GM10266 (cell line): ENCODE measurements around the gene L3MBTL1.

Experiments used
- DNase-seq: peaks from one replicate; pipeline ENCODE4 v3.0.0; 2012; ENCODE audit errors: extremely low spot score
- TF ChIP-seq, protein P1 (sequence below): IDR thresholded peaks from 2 replicates; pipeline ENCODE4 v1.5.1; 2012; ENCODE audit warnings: mild to moderate bottlenecking, low read depth; ENCODE audit not compliant: control insufficient read depth, insufficient read depth; ENCODE audit errors: missing control alignments

L3MBTL1 gene

GRCh38 chr20:43563429-43563828, 55.9 kb downstream of the L3MBTL1 start:
- DNase-seq = no peak
- TF ChIP-seq, protein P1, sequence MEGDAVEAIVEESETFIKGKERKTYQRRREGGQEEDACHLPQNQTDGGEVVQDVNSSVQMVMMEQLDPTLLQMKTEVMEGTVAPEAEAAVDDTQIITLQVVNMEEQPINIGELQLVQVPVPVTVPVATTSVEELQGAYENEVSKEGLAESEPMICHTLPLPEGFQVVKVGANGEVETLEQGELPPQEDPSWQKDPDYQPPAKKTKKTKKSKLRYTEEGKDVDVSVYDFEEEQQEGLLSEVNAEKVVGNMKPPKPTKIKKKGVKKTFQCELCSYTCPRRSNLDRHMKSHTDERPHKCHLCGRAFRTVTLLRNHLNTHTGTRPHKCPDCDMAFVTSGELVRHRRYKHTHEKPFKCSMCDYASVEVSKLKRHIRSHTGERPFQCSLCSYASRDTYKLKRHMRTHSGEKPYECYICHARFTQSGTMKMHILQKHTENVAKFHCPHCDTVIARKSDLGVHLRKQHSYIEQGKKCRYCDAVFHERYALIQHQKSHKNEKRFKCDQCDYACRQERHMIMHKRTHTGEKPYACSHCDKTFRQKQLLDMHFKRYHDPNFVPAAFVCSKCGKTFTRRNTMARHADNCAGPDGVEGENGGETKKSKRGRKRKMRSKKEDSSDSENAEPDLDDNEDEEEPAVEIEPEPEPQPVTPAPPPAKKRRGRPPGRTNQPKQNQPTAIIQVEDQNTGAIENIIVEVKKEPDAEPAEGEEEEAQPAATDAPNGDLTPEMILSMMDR = peak; percentile 9

DNA sequence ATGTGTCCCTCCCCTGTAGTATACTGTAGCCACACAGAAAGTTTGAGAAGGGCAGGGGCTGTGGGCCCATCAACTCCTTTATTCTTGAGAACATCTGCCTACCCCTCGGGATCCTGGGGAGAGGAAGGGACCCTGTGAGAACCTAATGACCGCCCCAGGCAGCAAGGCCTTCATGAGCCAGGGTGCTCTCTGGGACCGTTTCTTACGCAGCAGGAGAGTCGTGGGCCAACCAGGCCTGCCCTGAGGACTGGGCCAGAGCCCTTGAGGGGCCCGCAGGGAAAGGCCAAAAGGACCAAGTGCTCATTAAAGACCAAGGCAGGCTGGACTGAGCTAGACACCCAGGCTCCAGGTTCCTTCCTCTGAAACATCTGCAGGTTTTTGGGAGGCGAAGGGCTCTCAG, 56.5 kb downstream of the L3MBTL1 start:
- DNase-seq = no peak
- TF ChIP-seq, protein P1 = no peak

DNA sequence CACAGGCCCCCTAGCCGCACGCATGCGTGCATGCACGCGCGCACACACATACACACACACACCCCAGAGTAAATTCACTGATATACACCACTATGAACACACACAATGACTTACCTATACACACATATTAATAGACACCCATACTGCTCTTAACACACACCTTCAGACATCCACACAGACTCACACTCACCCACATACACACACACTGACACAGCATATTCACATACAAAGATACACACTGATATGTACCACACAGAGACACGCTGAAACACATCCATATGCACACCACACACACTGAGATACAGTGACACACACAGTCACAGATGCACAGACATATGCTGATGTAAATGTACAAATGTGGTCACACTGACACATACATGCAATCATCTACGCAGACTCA, 57.0 kb downstream of the L3MBTL1 start:
- DNase-seq = no peak

DNA sequence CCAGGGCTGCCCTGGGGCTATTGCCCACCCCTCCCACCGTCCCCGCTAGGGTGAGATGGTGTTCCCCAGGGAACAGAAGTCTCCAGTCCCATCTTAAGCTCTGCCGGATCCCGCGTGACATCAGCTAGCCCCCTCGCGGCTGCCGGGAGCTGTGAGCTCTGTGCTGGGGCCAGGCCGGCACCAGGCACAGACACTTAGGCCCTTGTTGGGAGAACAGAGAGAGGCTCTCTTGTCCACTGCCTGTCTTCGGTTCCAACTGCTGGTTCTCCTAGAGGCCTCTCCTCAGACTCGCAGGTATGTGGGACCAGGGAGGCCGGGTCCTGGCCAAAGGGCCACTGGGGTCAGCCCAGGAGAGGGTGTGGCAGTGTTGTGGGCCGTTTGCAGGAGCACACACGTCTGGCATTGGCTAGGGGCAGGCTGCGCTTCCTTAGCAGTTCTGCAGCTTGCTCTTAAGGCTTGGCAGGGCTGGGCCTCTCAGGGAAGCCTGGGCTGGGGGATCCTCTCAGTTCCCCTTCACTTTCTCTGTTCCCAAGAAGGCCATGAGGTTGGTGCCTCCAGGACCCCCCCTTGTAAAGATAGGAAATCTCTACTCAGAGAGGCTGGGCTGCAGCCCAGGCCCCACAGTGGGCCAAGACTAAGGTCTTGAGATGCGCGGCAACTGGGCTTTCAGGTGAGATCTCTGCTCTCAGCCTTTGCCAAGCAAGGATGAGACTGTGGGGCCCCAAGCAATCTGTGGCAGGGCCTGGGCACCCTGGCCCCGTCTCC, 57.7 kb downstream of the L3MBTL1 start:
- TF ChIP-seq, protein P1 = no peak
- no peak for DNase-seq

More for the DNA sequence above, 57.0 kb downstream of the L3MBTL1 start:
- TF ChIP-seq, protein P1 = no peak

DNA sequence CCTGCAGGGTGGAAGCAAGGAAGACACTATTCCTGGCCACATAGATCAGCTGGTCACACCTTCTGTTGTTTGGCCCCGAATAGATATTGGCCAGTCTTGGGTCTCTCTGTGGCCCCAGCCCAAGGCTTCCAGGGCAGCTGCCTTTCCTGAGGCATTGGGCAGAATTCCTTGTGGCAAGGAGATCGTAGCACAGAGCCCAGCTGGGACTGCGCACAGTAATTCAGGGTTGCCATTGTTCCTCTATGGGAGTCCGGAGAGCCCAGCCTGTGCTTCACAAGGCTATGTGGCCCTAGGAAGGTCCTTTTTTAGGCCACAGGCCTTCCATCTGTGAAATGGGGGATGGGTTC, 58.2 kb downstream of the L3MBTL1 start:
- TF ChIP-seq, protein P1 = no peak
- no peak for DNase-seq

DNA sequence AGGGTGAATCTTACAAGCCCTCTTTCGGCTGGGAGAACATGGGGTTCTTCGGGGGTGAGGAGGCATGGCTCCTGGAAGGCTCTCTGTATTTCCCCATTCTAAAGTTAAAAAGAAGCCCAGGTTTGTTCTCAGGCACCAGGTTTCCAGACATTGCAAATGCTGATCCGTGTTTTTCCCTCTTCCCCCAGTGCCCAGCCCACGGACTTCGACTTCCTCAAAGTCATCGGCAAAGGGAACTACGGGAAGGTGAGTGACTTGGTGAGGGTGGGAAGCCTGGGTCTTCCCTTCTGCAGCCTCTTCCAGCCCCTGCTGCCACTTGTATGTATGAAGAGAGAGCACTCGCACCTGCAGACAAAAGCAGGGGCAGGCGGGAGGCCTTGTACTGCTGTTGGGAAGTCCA, 60.0 kb downstream of the L3MBTL1 start:
- no peak for DNase-seq
- TF ChIP-seq, protein P1 = no peak

DNA sequence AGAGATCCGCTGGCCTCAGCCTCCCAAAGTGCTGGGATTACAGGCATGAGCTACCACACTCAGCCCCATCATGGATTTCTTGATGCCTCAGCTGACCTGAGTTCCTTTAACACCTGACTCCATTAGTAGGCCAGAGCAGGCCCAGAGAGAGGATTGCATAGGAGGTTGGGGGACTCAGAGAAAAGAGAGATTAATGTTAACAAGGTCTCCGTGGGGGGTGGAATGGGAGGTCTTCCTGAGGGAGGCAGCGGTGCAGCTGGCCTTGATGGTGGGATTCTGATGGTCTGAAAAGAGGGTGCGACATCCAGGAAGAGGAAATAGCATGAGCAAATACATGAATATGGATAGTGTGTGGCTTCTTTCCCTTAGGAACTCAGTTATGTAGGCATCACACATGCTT, 61.2 kb downstream of the L3MBTL1 start:
- DNase-seq = no peak
- TF ChIP-seq, protein P1 = no peak
